HepG2 (cell line): ENCODE measurements around the gene NFAT5. TPM values are rescaled to one million over a fixed set of nuclear protein-coding genes. Genes with fewer than 3 reads are reported as not detected.

Experiments
- ATAC-seq: fragments of 200-7000 bp; cut with Tn5 transposase; 3 replicates; pipeline ENCODE4 v1.9.1; 2020; ENCODE audit warnings: mild to moderate bottlenecking, moderate library complexity
- BruUV-seq: library from RNA; stranded (reverse); fragments of 400-500 nt; replicated peaks from 2 replicates; lab custom pipeline; 2021; lab: Mats Ljungman, UMichigan
- CTCF ChIA-PET: fragments of 300-600 bp; formaldehyde crosslinking; extraction: SDS; loops from one replicate; lab custom pipeline; 2021; ENCODE audit warnings: low total read pairs, inconsistent platforms, low intra/inter-chr PET ratio; lab: Yijun Ruan, JAX
- POLR2A ChIA-PET: fragments of 350-600 bp; sonication (Branson Sonifier 250); formaldehyde crosslinking; loops from one replicate; lab custom pipeline; 2020; ENCODE audit warnings: antibody characterized with exemption, inconsistent platforms; lab: Yijun Ruan, JAX
- DNase-seq: peaks from one replicate; pipeline ENCODE4 v3.0.0-alpha.2; 2015; ENCODE audit warnings: low spot score
- FAIRE-seq: peaks from 3 replicates; lab custom pipeline; 2011; peaks lifted over from hg19 to GRCh38; lab: Jason Lieb, UNC
- H2AFZ ChIP-seq: one replicate; pipeline ENCODE4 v1.6.1; 2011; ENCODE audit warnings: low read length, inconsistent platforms
- H3K27ac ChIP-seq: fragments of 300-600 bp; 3 replicates; pipeline ENCODE4 v1.8.0; 2011; ENCODE audit warnings: mixed run types, mild to moderate bottlenecking, mixed read lengths, low read length, inconsistent platforms; ENCODE audit not compliant: insufficient read depth; ENCODE audit errors: extremely low read length
- H3K27me3 ChIP-seq, 2 experiments: fragments of 200-600 bp in 1 of 2; 2 replicates in 1 of 2; 3 replicates in 1 of 2; pipeline versions ENCODE4 v1.6.0 to v1.8.0; 2011; ENCODE audit warnings: low read length in 2 of 2, mild to moderate bottlenecking in 2 of 2, moderate library complexity in 2 of 2, inconsistent platforms in 1 of 2; ENCODE audit not compliant: insufficient read depth in 2 of 2, control insufficient read depth in 1 of 2
- H3K36me3 ChIP-seq, 2 experiments: fragments of 200-600 bp in 1 of 2; replicated peaks in 1 of 2; 2 replicates in 1 of 2; 3 replicates in 1 of 2; pipeline versions ENCODE4 v1.5.1 to v1.8.0; 2011; ENCODE audit warnings: low read length in 2 of 2, inconsistent platforms in 1 of 2; ENCODE audit not compliant: insufficient read depth in 2 of 2, control insufficient read depth in 1 of 2
- H3K4me1 ChIP-seq: 2 replicates; pipeline ENCODE4 v1.5.1; 2012; ENCODE audit warnings: low read length, inconsistent platforms; ENCODE audit not compliant: insufficient read depth
- H3K4me2 ChIP-seq: 2 replicates; pipeline ENCODE4 v1.6.0; 2011; ENCODE audit warnings: low read depth, low read length, inconsistent platforms
- H3K4me3 ChIP-seq, 3 experiments: fragments of 200-600 bp in 1 of 3; sonication (generic), shearing (Covaris generic) in 1 of 3; replicated peaks in 1 of 3; 2 replicates each; pipeline ENCODE4 v1.5.1; 2011 to 2016; ENCODE audit warnings: low read length in 3 of 3, inconsistent platforms in 2 of 3, low read depth in 2 of 3, mild to moderate bottlenecking in 2 of 3, control low read depth in 1 of 3, mixed read lengths in 1 of 3; ENCODE audit not compliant: insufficient read depth in 1 of 3
- H3K79me2 ChIP-seq: one replicate; pipeline ENCODE4 v1.6.1; 2011; ENCODE audit warnings: low read length, inconsistent platforms; ENCODE audit not compliant: insufficient read depth
- H3K9ac ChIP-seq: 2 replicates; pipeline ENCODE4 v1.6.0; 2011; ENCODE audit warnings: mild to moderate bottlenecking, low read depth, low read length, inconsistent platforms; ENCODE audit not compliant: insufficient read depth
- H3K9me3 ChIP-seq: 2 replicates; pipeline ENCODE4 v1.5.1; 2012; ENCODE audit warnings: mild to moderate bottlenecking, low read length
- H4K20me1 ChIP-seq: 2 replicates; pipeline ENCODE4 v1.6.0; 2011; ENCODE audit warnings: inconsistent platforms, mild to moderate bottlenecking, low read length, moderate library complexity; ENCODE audit not compliant: insufficient read depth
- FOXP1 ChIP-seq, 2 experiments: fragments of 450-650 bp in 1 of 2; IDR thresholded peaks; 2 replicates each; pipeline ENCODE4 v1.6.1; 2017 to 2018; ENCODE audit warnings: antibody characterized with exemption in 1 of 2
- GATAD2A ChIP-seq: IDR thresholded peaks from 2 replicates; pipeline ENCODE4 v1.6.1; 2016
- ISX ChIP-seq: sonication (generic); formaldehyde crosslinking; conservative IDR thresholded peaks from 2 replicates; pipeline ENCODE4 v1.5.0; 2020; ENCODE audit warnings: missing genetic modification reagents
- KDM1A ChIP-seq: IDR thresholded peaks from 2 replicates; pipeline ENCODE4 v1.6.1; 2016; ENCODE audit warnings: missing compliant biosample characterization
- KMT2A ChIP-seq: sonication (generic); formaldehyde crosslinking; IDR thresholded peaks from 2 replicates; pipeline ENCODE4 v1.4.0; 2020; ENCODE audit warnings: missing genetic modification reagents
- MEIS2 ChIP-seq: sonication (generic); formaldehyde crosslinking; IDR thresholded peaks from 2 replicates; pipeline ENCODE4 v1.9.0; 2021; ENCODE audit warnings: mild to moderate bottlenecking, missing genetic modification reagents
- NRL ChIP-seq: sonication (generic); formaldehyde crosslinking; IDR thresholded peaks from 2 replicates; pipeline ENCODE4 v1.5.0; 2020; ENCODE audit warnings: missing genetic modification reagents, mild to moderate bottlenecking, moderate library complexity, borderline replicate concordance
- PCBP2 ChIP-seq: fragments of 200-400 bp; formaldehyde crosslinking; optimal IDR thresholded peaks from 2 replicates; pipeline ENCODE3; 2018; ENCODE audit warnings: low read length, low read depth; ENCODE audit not compliant: poor library complexity, severe bottlenecking
- PHF5A ChIP-seq: IDR thresholded peaks from one replicate; pipeline ENCODE4 v1.6.1; 2018; ENCODE audit warnings: low read depth, missing genetic modification reagents; ENCODE audit not compliant: unreplicated experiment
- RAD21 ChIP-seq: fragments of 450-650 bp; formaldehyde crosslinking; IDR thresholded peaks from 2 replicates; pipeline ENCODE4 v1.5.0; 2020; ENCODE audit warnings: mild to moderate bottlenecking
- SALL1 ChIP-seq: sonication (generic); formaldehyde crosslinking; IDR thresholded peaks from 2 replicates; pipeline ENCODE4 v1.8.0; 2022; ENCODE audit warnings: mild to moderate bottlenecking, missing genetic modification reagents
- SOX5 ChIP-seq: IDR thresholded peaks from 2 replicates; pipeline ENCODE4 v1.6.1; 2016; ENCODE audit warnings: borderline replicate concordance
- SRY ChIP-seq: sonication (generic); formaldehyde crosslinking; IDR thresholded peaks from 2 replicates; pipeline ENCODE4 v1.8.0; 2022; ENCODE audit warnings: mild to moderate bottlenecking, missing genetic modification reagents
- TBL1XR1 ChIP-seq: fragments of 150-350 bp; IDR thresholded peaks from 2 replicates; pipeline ENCODE4 v1.6.1; 2014; ENCODE audit warnings: borderline replicate concordance, low read length; ENCODE audit not compliant: partially characterized antibody
- ZFP37 ChIP-seq: sonication (generic); formaldehyde crosslinking; IDR thresholded peaks from 2 replicates; pipeline ENCODE4 v1.4.0; 2020; ENCODE audit warnings: missing genetic modification reagents, borderline replicate concordance
- ZNF296 ChIP-seq: sonication (generic); formaldehyde crosslinking; conservative IDR thresholded peaks from 2 replicates; pipeline ENCODE4 v1.5.0; 2020; ENCODE audit warnings: mild to moderate bottlenecking, missing genetic modification reagents
- ZNF333 ChIP-seq: sonication (generic); formaldehyde crosslinking; IDR thresholded peaks from 2 replicates; pipeline ENCODE4 v1.4.0; 2020; ENCODE audit warnings: mild to moderate bottlenecking, missing genetic modification reagents, borderline replicate concordance
- ZNF543 ChIP-seq: sonication (generic); formaldehyde crosslinking; IDR thresholded peaks from 2 replicates; pipeline ENCODE4 v1.4.0; 2020; ENCODE audit warnings: mild to moderate bottlenecking, missing genetic modification reagents
- WGBS: methylation state at CpG from one replicate; pipeline ENCODE4 v1.1.6; 2017; ENCODE audit warnings: low lambda C conversion rate; 5-methylcytosine and 5-hydroxymethylcytosine counted together
- in situ Hi-C: cut with HindIII; loops from 2 replicates; pipeline ENCODE4 v1.10.0; 2017; ENCODE audit warnings: low pct_unique_long_range_greater_than_20kb; ENCODE audit not compliant: extremely low pct_ligation_motif_present
- intact Hi-C: fragments of 100-400 bp; cut with micrococcal nuclease; formaldehyde crosslinking; loops from one replicate; pipeline ENCODE4 v1.10.0; 2022; ENCODE audit not compliant: unreplicated experiment
- polyA plus RNA-seq, 8 experiments: library from polyadenylated mRNA; depleted of rRNA in 3 of 8; stranded (reverse) in 7 of 8; unstranded in 1 of 8; fragments of >200 nt; fragmentation: Illumina TruSeq in 4 of 8; extraction: Trizol in 4 of 8; gene quantifications; 2 replicates each; pipeline versions ENCODE4 v1.2.1 to v1.2.3, GENCODE V29; 2011 to 2016; ENCODE audit warnings: low read depth in 4 of 8, missing spikeins in 1 of 8, mixed read lengths in 1 of 8; ENCODE audit not compliant: insufficient read depth in 1 of 8
- total RNA-seq, 5 experiments: library from RNA; depleted of rRNA; stranded (reverse); fragments of >200 nt; fragmentation: Illumina TruSeq; extraction: Trizol; gene quantifications; 2 replicates each; pipeline ENCODE4 v1.2.3, GENCODE V29; 2016; ENCODE audit warnings: low read depth in 1 of 5
- TF ChIP-seq, protein P1 (sequence below): sonication (generic); formaldehyde crosslinking; IDR thresholded peaks from 2 replicates; pipeline ENCODE4 v1.5.1; 2020; ENCODE audit warnings: mild to moderate bottlenecking, missing genetic modification reagents, borderline replicate concordance
- TF ChIP-seq, protein P2 (sequence below): sonication (generic); formaldehyde crosslinking; IDR thresholded peaks from 2 replicates; pipeline ENCODE4 v1.4.0; 2020; ENCODE audit warnings: missing genetic modification reagents
- TF ChIP-seq, protein P3 (sequence below): sonication (generic); formaldehyde crosslinking; conservative IDR thresholded peaks from 2 replicates; pipeline ENCODE4 v1.4.0; 2020; ENCODE audit warnings: missing genetic modification reagents

NFAT5 gene
- total and polyA plus RNA-seq, 2 of the 13 experiments (the other 11 are each of a cell fraction or from before 2014, with no cell fraction given) = 20.5 to 54.3 TPM

DNA sequence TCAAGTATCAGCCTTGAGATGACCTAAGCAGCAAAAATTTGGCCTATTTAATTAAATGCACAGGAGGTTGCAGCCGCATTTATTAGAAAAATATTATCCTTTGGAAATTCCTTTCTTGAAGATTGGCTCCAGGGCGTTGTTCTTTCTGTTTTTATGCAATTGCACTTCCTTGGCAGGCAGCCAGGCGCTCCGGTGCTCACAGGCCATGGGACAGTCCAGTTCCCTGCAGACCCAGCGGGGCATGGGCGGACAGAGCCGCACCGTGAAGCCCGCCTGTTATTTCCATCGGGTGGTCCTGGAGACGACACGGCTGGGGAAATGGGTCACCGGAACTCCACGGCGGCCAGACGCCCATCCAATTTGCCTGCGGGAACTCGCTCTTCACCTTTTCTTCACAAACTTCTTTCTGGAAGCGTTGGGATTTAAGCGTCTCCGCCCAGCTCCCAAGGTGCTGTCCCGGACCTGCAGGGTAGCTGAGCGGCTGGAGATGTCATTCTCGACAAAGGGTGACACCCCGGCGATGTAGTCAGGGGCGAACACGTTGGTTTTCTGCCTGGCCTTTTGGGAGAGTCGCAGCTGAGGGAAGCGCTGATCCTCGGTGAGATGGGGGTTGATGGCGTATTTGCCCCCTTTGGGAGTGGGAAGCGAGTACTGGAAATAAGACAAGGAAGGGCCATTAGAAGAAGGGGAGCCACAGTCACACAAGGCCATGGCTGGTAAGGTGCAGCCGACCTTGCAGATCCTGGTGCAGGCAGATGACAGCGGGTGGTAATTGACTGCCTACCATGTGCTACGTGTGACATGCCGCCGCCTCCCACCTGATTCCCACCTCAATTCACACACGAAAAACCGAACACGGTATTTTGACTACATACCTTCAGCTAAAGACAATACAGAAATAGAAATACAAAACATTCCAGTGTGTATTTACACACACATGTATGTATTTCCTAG is 176.5 kb downstream of the NFAT5 start:
- Histone ChIP-seq H3K9ac (no peak overlapping the region), H3K27ac (no peak overlapping the region), H3K9me3 (no peaks in the 10 kb centered on the region), H3K36me3 (peaks cover 38 to 73% of the 10 kb centered on the region in 2 experiments), H2AFZ (no peak overlapping the region), H3K27me3 (no peaks in the 10 kb centered on the region), H4K20me1 (peaks cover 4% of the 10 kb centered on the region; the same call in 1 of the 2 replicates), H3K4me1 (peaks cover 8% of the 10 kb centered on the region), H3K79me2 (peaks cover 13% of the 10 kb centered on the region), H3K4me3 (no peak overlapping the region), H3K4me2 (no peak overlapping the region)
- no peak for FAIRE-seq
- in situ Hi-C loops (no loop called here), intact Hi-C loops (no loop called here)
- ChIA-PET CTCF (no interaction called here), POLR2A (interaction anchor here (1.2 to 6.2 kb wide), 4 partner anchors 12 to 19 kb away, joined by 7 to 46 read pairs (median 16); partner anchors contain the start of genes NOB1 and NQO1)
- 95% methylated on average over 41 of the region's 41 CpGs for whole genome bisulfite sequencing
- ATAC-seq = 0 out of 3 replicates have a peak, but pooled peaks have one; percentile 12
- no peak for DNase-seq
- TSS peak; percentile 51 for BruUV-seq
- TF ChIP-seq ZFP37 (CRISPR knock-in tag) (no peak), SALL1 (CRISPR knock-in tag) (no peak), RAD21 (no peak), TBL1XR1 (no peak), ZNF543 (CRISPR knock-in tag) (no peak), NRL (CRISPR knock-in tag) (no peak), KMT2A (CRISPR knock-in tag) (no peak), ZNF333 (no peak), ZNF296 (no peak), ISX (CRISPR knock-in tag) (no peak), PCBP2 (no peak), PHF5A (CRISPR knock-in tag) (no peak), GATAD2A (CRISPR knock-in tag) (no peak), FOXP1 (IDR thresholded peaks at IDR 0.05) (no peak), FOXP1 (CRISPR knock-in tag; IDR thresholded peaks at IDR 0.05) (no peak), SRY (CRISPR knock-in tag) (no peak), MEIS2 (CRISPR knock-in tag) (no peak), KDM1A (CRISPR knock-in tag) (no peak), SOX5 (no peak)
- TF ChIP-seq, protein P1, sequence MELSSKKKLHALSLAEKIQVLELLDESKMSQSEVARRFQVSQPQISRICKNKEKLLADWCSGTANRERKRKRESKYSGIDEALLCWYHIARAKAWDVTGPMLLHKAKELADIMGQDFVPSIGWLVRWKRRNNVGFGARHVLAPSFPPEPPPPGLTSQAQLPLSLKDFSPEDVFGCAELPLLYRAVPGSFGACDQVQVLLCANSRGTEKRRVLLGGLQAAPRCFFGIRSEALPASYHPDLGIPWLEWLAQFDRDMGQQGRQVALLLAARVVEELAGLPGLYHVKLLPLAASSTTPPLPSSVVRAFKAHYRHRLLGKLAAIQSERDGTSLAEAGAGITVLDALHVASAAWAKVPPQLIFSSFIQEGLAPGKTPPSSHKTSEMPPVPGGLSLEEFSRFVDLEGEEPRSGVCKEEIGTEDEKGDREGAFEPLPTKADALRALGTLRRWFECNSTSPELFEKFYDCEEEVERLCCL (CRISPR knock-in tag) = no peak
- TF ChIP-seq, protein P2, sequence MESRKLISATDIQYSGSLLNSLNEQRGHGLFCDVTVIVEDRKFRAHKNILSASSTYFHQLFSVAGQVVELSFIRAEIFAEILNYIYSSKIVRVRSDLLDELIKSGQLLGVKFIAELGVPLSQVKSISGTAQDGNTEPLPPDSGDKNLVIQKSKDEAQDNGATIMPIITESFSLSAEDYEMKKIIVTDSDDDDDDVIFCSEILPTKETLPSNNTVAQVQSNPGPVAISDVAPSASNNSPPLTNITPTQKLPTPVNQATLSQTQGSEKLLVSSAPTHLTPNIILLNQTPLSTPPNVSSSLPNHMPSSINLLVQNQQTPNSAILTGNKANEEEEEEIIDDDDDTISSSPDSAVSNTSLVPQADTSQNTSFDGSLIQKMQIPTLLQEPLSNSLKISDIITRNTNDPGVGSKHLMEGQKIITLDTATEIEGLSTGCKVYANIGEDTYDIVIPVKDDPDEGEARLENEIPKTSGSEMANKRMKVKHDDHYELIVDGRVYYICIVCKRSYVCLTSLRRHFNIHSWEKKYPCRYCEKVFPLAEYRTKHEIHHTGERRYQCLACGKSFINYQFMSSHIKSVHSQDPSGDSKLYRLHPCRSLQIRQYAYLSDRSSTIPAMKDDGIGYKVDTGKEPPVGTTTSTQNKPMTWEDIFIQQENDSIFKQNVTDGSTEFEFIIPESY (CRISPR knock-in tag) = peak; percentile 96
- TF ChIP-seq, protein P3, sequence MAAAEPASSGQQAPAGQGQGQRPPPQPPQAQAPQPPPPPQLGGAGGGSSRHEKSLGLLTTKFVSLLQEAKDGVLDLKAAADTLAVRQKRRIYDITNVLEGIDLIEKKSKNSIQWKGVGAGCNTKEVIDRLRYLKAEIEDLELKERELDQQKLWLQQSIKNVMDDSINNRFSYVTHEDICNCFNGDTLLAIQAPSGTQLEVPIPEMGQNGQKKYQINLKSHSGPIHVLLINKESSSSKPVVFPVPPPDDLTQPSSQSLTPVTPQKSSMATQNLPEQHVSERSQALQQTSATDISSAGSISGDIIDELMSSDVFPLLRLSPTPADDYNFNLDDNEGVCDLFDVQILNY (CRISPR knock-in tag) = no peak
